Ascending aorta (tissue), 2 donors: Measurements from ENCODE around the gene SLC43A1. TPM values are rescaled to one million over a fixed set of nuclear protein-coding genes. Genes with fewer than 3 reads are reported as not detected.

Experiments used
- DNase-seq, 2 donors: peaks; one replicate each; pipeline ENCODE4 v3.0.0-alpha.2; 2019; ENCODE audit warnings: low spot score in 2 of 2
- H3K27ac ChIP-seq, 2 donors: fragments of 200-600 bp; sonication (generic); one replicate each; pipeline ENCODE4 v1.5.1; 2016 to 2017; ENCODE audit warnings: mild to moderate bottlenecking in 1 of 2
- H3K27me3 ChIP-seq: fragments of 200-600 bp; sonication (generic); one replicate; pipeline ENCODE4 v1.5.1; 2017
- H3K36me3 ChIP-seq, 2 donors: fragments of 200-600 bp; sonication (generic); one replicate each; pipeline ENCODE4 v1.5.1; 2016
- H3K4me1 ChIP-seq, 2 donors: fragments of 200-600 bp; sonication (generic); one replicate each; pipeline ENCODE4 v1.5.1; 2016 to 2017; ENCODE audit warnings: mild to moderate bottlenecking in 1 of 2
- H3K4me3 ChIP-seq, 2 donors: fragments of 200-600 bp; sonication (generic); one replicate each; pipeline ENCODE4 v1.5.1; 2016 to 2017; ENCODE audit warnings: mild to moderate bottlenecking in 1 of 2
- H3K9me3 ChIP-seq, 2 donors: fragments of 200-600 bp; sonication (generic); one replicate each; pipeline ENCODE4 v1.5.1; 2016
- intact Hi-C: fragments of 100-400 bp; cut with DNase I; formaldehyde crosslinking; loops from one replicate; pipeline ENCODE4 v1.15.1; 2023
- total RNA-seq: library from RNA; depleted of rRNA; stranded (reverse); fragments of >200 nt; gene quantifications from one replicate; pipeline ENCODE4 v1.1.0, GENCODE V29; 2016
- TF ChIP-seq, protein P1 (sequence below), 3 experiments: fragments of 200-600 bp in 2 of 3; fragments of 450-650 bp in 1 of 3; sonication (generic) in 2 of 3; IDR thresholded peaks; one replicate each; pipeline ENCODE4 v1.5.1; 2016 to 2019; ENCODE audit warnings: antibody characterized with exemption in 3 of 3, mild to moderate bottlenecking in 1 of 3, moderate library complexity in 1 of 3

SLC43A1 gene
- total RNA-seq, 1 donor from 2014 or later = 18.4 TPM

DNA sequence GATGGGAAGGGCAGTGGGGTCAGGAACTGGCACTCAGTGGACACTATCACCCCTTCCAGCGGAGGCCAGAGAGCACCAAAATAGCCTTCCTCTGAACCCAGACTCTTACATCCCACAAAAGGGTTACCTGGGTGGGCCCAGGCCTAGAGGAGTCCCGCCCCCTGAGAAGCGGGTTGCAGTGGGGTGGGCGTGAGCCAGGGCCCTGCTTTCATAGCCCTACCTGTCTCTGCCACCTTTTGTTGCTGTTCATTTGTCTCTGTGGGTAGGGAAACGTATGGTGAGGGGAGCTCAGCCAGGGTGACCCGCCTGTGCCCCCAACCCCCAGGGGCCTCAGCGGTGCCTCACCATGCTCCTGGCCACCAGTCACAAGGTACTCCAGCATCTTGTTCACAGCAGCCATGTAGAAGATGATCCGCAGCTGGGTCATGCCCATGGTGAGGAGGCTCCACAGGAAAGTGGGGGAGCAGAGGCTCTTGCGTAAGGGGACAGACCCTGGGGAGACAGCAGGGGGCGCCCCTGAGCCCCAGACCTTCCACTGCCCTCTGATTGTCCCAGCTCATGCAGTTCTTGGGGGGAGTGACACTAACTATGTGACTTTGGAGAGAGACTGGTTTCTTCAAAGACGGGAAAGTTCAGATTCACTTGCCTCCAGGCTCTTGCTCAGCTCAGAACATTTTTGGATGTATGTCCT, 24.0 kb downstream of the SLC43A1 start:
- Histone ChIP-seq H3K4me3 (no peak overlapping the region), H3K27ac (no peak overlapping the region), H3K9me3 (no peaks in the 10 kb centered on the region), H3K4me1 (no peaks in the 10 kb centered on the region), H3K27me3 (no peaks in the 10 kb centered on the region), H3K36me3 (peaks cover 24 to 43% of the 10 kb centered on the region in 2 donors)
- intact Hi-C loops = loop anchor here (10.0 kb wide), 1 partner anchor 167 kb away; the partner anchor contains the start of gene TNKS1BP1
- no peak for DNase-seq
- TF ChIP-seq, protein P1, sequence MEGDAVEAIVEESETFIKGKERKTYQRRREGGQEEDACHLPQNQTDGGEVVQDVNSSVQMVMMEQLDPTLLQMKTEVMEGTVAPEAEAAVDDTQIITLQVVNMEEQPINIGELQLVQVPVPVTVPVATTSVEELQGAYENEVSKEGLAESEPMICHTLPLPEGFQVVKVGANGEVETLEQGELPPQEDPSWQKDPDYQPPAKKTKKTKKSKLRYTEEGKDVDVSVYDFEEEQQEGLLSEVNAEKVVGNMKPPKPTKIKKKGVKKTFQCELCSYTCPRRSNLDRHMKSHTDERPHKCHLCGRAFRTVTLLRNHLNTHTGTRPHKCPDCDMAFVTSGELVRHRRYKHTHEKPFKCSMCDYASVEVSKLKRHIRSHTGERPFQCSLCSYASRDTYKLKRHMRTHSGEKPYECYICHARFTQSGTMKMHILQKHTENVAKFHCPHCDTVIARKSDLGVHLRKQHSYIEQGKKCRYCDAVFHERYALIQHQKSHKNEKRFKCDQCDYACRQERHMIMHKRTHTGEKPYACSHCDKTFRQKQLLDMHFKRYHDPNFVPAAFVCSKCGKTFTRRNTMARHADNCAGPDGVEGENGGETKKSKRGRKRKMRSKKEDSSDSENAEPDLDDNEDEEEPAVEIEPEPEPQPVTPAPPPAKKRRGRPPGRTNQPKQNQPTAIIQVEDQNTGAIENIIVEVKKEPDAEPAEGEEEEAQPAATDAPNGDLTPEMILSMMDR (IDR thresholded peaks at IDR 0.05) = peak; percentile 20 to 50 (median 37)

GRCh38 chr11:57490456-57491248, 24.9 kb downstream of the SLC43A1 start:
- H3K36me3 ChIP-seq = peaks cover 29 to 50% of the 10 kb centered on the region in 2 donors
- intact Hi-C loops = loop anchor here (10.0 kb wide), 1 partner anchor 166 kb away; the partner anchor contains the start of gene TNKS1BP1
- H3K27me3 ChIP-seq = no peaks in the 10 kb centered on the region
- H3K4me3 ChIP-seq = no peak overlapping the region
- TF ChIP-seq, protein P1 (IDR thresholded peaks at IDR 0.05) = no peak
- DNase-seq = no peak
- H3K4me1 ChIP-seq = no peaks in the 10 kb centered on the region
- no peaks in the 10 kb centered on the region for H3K9me3 ChIP-seq
- H3K27ac ChIP-seq = no peak overlapping the region

- Histone ChIP-seq H3K4me3 (no peak overlapping the region), H3K27ac (no peak overlapping the region), H3K27me3 (no peaks in the 10 kb centered on the region), H3K4me1 (peaks cover 0 to 3% of the 10 kb centered on the region in 2 donors), H3K36me3 (peaks cover 33 to 64% of the 10 kb centered on the region in 2 donors), H3K9me3 (no peaks in the 10 kb centered on the region)
- intact Hi-C loops = no loop called here
- DNase-seq = no peak
- TF ChIP-seq, protein P1 (IDR thresholded peaks at IDR 0.05) = no peak
These were observed 27.4 kb downstream of the SLC43A1 start for GRCh38 chr11:57487920-57488659.

- Histone ChIP-seq H3K36me3 (peaks cover 33 to 64% of the 10 kb centered on the region in 2 donors), H3K27ac (no peak overlapping the region), H3K4me1 (peaks cover 0 to 10% of the 10 kb centered on the region in 2 donors), H3K9me3 (no peaks in the 10 kb centered on the region), H3K27me3 (no peaks in the 10 kb centered on the region), H3K4me3 (no peak overlapping the region)
- intact Hi-C loops = no loop called here
- no peak for DNase-seq
- TF ChIP-seq, protein P1 (IDR thresholded peaks at IDR 0.05) = no peak
These were observed 28.3 kb downstream of the SLC43A1 start for GRCh38 chr11:57487021-57487778.
